NCI-H226 (cell line): ENCODE measurements around the gene FBXO46.
"Not testable (repeated sequence)": the region's sequence is repeated elsewhere in the genome, so short reads cannot be mapped to it uniquely, and the experiment has no call there.

ENCODE experiments used
- DNase-seq: peaks from one replicate; pipeline ENCODE4 v3.0.0-alpha.2; 2015

FBXO46 gene

GRCh38 chr19:45720065-45720464 is 10.6 kb downstream of the FBXO46 start:
- DNase-seq, result not testable (repeated sequence)

- no peak for DNase-seq
Observed at GRCh38 chr19:45717983-45718650, 12.6 kb downstream of the FBXO46 start.

DNA sequence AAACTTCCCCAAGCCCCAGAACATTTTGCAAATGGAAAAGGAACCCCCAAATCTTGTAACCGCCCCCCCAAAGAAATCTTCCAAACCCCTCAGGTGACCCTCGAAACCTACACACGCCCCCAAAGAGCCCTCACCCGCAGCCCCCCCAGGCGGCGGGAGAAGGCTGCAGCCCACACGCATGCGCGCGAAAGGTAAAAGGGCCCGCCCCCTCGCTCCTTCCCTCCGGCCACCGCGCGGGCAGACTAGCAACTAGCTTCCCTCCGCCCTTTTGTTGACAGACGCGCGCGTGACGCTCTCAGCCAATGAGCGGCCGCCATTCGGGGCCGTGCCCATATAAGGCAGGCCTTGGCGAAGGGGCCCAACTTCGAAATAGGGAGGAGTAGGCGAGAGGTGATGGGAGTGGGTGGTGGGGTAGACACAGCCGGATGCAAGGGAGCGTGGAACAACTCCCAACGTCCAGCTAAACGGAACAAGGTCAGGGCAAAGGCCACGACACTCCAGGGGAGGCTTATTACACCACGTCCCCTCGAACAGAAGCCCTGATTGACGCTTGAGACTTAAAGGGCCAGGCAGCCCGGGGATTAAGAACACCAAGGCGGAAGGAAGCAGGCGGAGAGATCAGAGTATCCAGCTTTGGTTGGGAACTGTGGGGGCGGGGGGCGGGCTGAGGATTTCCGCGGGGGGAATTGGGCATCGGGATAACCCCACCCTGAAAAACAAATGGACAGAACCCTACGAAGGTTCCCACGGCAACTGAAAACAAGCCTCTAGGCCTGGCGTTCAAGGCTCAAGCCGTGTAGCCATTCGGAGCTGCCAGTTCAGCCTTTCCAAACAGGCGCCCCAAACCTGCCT is 13.3 kb downstream of the FBXO46 start:
- peak; percentile 99 for DNase-seq

DNA sequence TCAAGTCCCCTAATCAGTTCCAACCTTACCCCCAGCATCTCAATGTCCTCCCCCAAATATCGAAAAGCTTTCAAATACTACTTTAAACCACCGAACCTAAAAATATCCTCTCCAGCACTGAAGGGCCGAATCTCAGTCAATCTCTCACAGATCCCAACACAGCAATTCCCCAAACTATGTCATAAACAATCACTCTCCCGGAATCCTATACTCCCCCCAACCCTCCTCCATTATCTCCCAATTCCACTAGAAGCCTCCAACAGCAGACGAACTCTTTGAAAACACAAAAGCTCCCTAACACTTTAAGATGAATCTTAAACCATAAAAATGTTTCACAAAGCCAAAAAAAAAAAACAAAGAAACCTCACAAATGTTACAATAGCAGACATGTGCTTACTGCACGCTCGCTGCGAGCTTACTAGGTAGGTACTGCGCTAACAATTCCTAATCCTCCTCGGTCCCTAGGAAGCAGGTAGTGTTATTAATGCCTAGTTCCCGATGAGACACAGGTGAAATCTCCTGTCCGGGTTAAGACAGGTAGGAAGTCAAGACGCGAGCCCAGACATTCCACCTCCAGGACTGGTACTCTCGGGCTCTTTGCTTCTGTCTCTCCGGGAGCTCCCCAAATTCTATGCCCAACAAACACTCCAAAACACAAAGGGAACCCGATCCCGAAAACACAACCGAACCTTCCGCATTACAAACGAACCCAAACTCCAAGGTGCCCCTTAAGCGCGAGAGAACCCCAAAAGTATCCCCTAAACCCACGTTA is 14.2 kb downstream of the FBXO46 start:
- no peak for DNase-seq

- DNase-seq, result no peak
Observed at GRCh38 chr19:45715139-45715538, 15.6 kb downstream of the FBXO46 start.

DNA sequence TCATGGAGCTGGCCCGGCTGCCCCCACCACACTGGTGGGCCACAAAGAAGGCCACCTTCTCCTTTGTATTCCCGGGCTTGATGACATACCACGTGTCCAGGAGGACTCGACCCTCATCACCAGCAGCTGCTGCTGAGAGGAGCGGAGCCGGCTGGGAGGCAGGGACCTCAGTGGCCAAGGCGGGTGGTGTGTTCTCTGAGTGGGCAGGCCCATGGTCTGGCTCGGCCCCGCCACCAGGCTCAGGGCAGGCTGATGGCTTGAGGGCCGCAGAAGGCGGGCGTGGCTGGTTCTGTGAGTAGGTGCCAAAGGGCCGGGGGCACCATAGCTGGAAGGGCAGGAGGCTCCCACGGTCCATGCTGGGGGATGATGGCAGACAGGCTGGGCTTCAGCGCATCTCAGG is 17.6 kb downstream of the FBXO46 start:
- no peak for DNase-seq

DNA sequence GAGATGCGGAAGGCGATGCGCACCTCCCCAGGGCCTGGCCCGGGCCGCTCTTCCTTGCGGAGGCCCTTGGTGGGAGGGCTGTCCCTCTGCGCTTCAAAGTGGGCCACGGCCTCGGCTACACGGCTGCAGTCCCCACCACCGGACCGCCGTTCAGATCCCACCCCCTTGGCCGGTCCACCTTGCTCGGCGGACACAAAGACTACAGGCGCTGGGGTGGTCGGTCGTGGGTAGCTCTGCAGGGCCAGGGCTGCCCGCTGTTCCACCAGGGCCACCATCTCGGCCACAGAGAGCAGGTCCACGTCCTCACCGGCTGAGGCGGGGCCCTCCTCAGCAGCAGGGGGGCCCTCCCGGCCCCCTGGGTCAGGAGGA is 18.0 kb downstream of the FBXO46 start:
- DNase-seq, result no peak

- no peak for DNase-seq
Observed at GRCh38 chr19:45711851-45712698, 18.6 kb downstream of the FBXO46 start.

- DNase-seq, result no peak
Observed at GRCh38 chr19:45710356-45711130, 20.2 kb downstream of the FBXO46 start.

- no peak for DNase-seq
Observed at GRCh38 chr19:45705710-45706415, 24.8 kb downstream of the FBXO46 start.

GRCh38 chr19:45705115-45705514 is 25.6 kb downstream of the FBXO46 start:
- DNase-seq, result no peak

- no peak for DNase-seq
Observed at GRCh38 chr19:45701676-45702075, 29.0 kb downstream of the FBXO46 start.

- peak; percentile 49 for DNase-seq
Observed at GRCh38 chr19:45693106-45693788, 37.4 kb downstream of the FBXO46 start.

DNA sequence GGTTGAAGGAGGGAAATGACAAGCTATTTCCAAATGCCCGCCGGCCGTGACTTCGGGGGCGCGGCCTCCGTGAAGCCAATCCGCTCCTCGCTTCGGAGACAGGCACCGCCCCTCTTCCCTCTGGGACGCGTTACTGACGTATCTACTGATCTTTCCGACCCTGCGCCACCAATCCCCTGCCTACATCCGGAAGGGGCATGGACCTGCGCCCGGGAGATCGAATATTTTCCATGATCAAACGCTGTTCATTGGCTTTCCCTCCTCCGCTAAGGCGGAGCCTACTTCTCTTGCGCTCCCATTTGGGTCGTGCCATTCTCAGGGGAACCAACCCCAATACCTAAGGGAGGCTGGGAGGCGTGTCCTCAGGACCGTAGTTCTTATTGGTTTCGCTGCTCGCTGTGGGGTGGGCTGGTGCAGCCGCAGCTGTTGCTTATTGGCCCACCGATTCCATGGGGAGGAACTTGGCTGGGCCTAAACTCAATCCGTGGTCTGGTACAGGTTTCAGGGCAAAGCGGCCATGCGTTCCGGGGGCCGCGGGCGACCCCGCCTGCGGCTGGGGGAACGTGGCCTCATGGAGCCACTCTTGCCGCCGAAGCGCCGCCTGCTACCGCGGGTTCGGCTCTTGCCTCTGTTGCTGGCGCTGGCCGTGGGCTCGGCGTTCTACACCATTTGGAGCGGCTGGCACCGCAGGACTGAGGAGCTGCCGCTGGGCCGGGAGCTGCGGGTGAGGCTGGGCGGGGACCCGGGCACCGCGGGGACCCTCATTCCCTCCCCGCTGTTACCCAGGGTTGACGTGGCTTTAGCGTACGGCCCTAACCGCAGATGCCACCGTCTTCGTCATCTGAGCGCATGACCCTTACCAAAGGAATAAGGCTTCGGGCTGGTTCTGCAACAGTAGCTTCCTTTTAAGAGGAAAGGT is 38.2 kb downstream of the FBXO46 start, which contains the start of gene QPCTL:
QPCTL (plus strand) TSS at position 480 of the 919 bp plus-strand sequence; CDS start at position 518, 38 bp downstream.
- DNase-seq, result peak; percentile 100

- peak; percentile 88 for DNase-seq
Observed at GRCh38 chr19:45691516-45692186, 39.0 kb downstream of the FBXO46 start, which contains the start of gene SNRPD2. Gene SNRPD2 (minus strand): TSS chr19:45691953. CDS start chr19:45691888, 65 bp downstream.

GRCh38 chr19:45687599-45687998 is 43.1 kb downstream of the FBXO46 start:
- no peak for DNase-seq

- not testable (repeated sequence) for DNase-seq
Observed at GRCh38 chr19:45685045-45685444, 45.7 kb downstream of the FBXO46 start.

GRCh38 chr19:45682908-45683307 is 47.8 kb downstream of the FBXO46 start:
- DNase-seq, result no peak
